NCI-H2107 treated with DMSO at 0.1 percent for 48 hours (cell line): ENCODE results near the gene TOR3A.
"Not testable (repeated sequence)": the region's sequence is repeated elsewhere in the genome, so short reads cannot be mapped to it uniquely, and the experiment has no call there.

Experiments
- DNase-seq: peaks from one replicate; lab custom pipeline; 2025; ENCODE audit not compliant: unreplicated experiment; lab: John Stamatoyannopoulos, UW

The TOR3A gene

DNA sequence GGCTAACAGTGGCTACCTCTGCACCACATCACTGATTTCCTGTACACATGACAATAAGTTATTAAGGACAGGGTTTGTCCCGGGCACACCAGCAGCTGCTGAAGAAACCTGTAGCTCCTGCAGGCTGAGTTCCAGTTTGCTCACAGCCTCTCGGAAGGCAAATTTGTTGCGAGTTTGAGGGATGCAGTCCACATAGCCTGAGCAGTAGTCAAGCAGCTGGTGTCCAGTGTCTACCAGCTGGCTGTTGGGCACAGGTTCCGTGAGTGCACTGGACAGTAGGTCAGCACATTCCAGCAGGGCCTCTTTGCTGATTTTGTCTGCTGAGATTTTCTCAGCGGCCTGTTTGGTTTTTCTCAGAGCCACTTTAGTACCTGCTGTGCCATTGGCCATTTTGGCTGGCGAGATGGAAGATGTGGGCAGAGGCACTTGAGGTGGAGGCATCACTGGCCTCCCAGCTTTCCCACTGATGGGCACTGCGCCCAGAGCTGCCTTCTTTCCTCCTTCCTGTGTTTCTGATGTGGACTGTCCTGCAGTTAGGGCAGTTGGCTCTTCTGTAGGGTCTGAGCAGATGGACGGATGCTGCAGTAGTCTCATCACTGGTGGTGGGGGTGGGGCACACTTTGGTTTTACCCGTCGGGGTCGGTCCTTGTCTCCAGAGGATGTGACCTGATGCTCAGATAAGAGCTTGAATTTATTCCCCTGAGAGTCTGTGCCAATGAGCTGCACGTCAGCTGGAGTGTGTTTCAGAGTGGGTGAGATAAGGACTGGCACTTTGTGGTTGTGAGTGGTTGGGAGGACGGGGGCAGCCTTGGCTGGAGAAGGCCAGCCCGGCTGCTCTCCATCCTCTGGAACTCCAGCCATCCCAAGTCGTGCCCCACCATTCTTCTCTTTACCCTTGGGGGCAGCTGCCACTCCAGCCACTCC lies 26.1 kb downstream of the TOR3A start:
- DNase-seq: no peak

GRCh38 chr1:179108644-179109043 lies 26.8 kb downstream of the TOR3A start:
- DNase-seq: no peak

- no peak for DNase-seq
Observed at GRCh38 chr1:179115181-179115580, 33.3 kb downstream of the TOR3A start.

DNA sequence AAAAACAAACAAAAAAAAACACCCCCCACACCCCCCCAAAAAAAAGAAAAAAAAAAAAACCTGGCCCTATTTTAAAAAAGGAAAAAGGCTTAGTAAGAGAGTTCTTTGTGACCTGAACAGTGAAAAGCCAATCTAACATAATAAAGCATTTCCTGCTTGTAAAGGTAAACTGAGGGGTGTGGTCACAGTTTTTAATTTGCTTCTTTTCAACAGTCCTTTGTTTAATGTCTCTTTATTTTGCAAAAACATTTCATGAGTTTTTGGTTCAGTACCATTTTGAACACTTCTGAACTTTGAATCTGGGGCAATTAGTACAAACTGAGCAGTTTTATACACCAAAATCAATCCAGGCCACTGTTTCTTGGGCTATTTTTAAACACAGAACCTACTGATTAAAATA lies 37.6 kb downstream of the TOR3A start:
- DNase-seq: no peak

GRCh38 chr1:179120736-179121135 lies 38.9 kb downstream of the TOR3A start:
- DNase-seq: no peak

DNA sequence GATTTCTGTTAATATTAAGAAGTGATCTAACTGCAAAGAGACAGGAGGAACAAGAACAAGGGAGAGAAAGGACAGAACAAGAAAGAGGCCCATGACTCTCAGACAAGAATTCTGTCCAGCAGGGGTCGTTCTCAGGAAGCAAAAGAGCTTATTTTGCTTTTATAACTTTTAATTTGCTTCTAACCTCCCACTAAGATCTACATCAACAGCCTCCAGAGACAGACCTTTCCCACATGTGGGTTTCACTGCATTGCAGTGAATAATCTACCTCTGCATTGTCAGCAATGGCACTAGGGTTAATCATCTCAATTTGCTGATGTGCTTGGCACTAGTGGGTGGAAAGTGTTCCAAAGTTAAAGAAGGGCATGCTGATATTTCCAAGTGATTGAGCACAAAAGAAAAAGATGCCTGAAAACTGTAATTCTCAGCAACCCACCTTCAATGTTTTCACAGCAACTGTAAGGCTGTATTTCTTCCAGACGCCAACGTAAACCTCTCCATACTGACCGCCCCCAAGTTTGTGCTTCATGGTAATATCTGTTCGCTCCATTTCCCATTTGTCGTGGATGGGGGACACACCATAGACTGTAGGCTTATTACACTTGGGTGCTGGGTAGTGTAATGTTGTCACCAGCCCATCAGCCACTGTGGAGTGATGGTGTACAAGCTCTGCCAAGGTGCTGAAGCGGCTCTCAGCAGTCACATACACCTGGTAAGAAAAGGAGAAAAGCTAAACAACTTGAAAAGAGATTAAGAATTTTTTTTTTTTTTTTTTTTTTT lies 39.5 kb downstream of the TOR3A start:
- no peak for DNase-seq

- no peak for DNase-seq
Observed at GRCh38 chr1:179124873-179125272, 43.0 kb downstream of the TOR3A start.

- DNase-seq: no peak
Observed at GRCh38 chr1:179126338-179127060, 44.6 kb downstream of the TOR3A start.

GRCh38 chr1:179127163-179127895 lies 45.5 kb downstream of the TOR3A start:
- DNase-seq: no peak

DNA sequence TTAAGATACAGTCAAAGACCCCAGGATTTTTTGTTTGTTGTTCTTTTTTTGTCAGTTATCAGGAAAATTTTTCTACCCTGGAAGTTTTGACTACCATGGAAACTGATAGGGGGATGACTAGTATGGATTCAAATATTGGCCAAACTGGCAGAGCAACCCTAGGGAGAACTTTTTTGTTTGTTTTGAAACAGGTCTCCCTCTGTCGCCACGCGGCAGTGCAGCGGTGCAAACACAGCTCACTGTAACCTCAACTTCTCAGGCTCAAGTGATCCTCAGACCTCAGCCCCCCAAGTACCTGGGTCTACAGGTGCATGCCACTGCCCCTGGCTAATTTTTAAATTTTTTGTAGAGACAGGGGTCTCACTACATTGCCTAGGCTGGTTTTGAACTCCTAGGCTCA lies 46.6 kb downstream of the TOR3A start:
- peak; percentile 16 for DNase-seq

GRCh38 chr1:179129702-179130473 lies 48.0 kb downstream of the TOR3A start:
- DNase-seq: peak; percentile 60

- DNase-seq: not testable (repeated sequence)
Observed at GRCh38 chr1:179135168-179135567, 53.3 kb downstream of the TOR3A start.

- not testable (repeated sequence) for DNase-seq
Observed at GRCh38 chr1:179135707-179136106, 53.8 kb downstream of the TOR3A start.

DNA sequence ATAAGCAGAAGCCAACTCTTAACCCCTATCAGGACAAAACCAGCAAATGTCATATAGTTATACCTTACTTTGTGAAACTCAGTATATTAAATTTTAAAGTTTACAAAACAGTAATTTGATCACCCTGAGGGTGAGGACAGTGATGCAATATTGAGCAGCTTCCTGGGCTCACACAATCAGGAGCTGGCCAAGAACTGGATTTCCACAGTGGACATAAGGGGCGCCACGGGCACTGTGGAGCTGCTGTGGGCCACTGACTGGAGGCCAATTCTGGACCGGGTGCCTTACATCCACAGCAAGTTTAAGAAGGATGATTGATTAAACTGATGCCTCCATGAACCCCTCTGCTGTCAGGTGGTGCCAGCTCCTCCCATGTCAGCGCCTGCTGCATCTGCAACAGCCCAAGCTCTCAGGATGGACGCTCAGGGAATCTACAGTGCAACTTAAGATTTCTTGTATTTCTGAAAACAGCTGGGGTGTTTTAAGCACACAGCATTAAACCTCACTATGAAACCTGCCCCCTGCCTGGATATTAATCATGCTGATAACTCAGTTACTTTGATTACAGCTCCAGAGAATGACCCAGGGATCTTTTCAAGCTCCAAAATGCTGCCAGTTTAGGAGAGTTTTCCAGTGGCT lies 55.9 kb downstream of the TOR3A start:
- DNase-seq: no peak

GRCh38 chr1:179138755-179139154 lies 56.9 kb downstream of the TOR3A start:
- DNase-seq: not testable (repeated sequence)

DNA sequence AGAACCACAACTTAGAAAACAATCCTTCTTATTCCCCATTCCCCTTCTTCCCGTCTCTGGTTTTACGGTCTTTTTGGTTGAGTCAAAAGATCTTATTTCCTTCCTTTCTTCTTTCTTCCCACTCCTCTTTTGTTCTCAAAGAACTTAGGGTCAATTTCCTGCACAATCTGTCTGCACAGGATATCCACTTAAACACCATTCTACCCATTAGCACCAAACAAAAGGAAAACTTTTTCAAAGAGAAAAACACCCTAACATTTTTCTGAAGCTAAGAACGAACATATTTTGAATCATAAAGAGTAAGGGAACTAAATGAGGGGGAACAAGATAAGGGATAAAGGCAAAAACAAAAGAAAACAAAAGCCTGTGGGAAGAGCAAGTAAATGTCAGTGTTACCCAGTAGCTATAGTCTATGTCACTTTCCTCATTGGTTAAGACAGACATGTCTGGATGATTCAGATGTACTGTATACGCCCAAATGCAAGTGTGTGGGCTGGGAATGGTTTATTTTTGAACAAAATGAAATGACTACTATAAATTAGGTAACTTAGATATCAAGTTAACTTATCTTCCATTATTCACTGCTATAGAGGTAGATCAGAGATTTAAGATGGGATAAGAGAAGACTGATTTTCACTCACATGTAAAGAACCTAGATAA lies 59.9 kb downstream of the TOR3A start:
- peak; percentile 31 for DNase-seq

DNA sequence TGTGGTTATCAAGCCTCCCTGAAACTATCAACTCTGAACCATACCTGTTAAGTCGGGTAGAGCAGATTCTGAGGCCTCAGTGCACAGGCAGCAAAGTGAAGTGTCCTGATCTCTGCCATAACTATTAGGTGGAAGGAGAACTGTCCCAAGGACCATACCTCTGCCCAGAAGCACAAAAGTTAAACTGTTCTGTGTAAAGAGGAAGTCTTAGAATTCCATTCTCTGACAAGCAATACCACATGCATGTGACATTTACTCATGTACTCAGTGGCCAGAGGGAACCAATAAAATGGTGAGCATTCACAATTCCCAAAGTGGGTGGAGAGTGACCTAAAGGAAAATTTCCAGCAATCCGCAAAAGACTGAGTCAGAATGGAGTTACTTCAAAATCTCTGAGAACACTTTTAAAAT lies 61.0 kb downstream of the TOR3A start:
- DNase-seq: no peak

- no peak for DNase-seq
Observed at GRCh38 chr1:179143322-179143721, 61.5 kb downstream of the TOR3A start.

DNA sequence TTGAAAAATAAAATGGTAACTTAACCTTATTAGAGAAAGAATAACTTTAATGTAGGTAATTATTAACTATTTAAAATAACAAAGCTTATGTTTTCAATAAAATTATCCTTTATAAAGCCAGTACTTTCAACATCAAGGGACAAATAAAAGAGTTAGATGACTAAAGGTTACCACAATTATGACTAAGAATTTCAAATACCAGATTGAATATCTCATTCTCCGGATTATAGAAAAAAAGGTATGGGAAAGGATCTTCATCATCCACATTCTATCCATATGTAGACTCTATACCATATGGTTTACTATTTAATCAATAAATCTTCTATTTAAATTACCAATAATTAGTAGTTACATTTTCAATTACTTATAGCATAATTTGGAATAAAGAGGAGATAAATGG lies 62.8 kb downstream of the TOR3A start:
- DNase-seq: no peak
